Activated naive CD8-positive, alpha-beta T cell treated with anti-CD3 and anti-CD28 coated beads, Interleukin-2, amount 50 U/mL, for 16 hours (primary cell): ENCODE measurements around the gene DMRTB1.
"Not testable (repeated sequence)": the region's sequence is repeated elsewhere in the genome, so short reads cannot be mapped to it uniquely, and the experiment has no call there.

ENCODE experiments used
- DNase-seq: peaks from one replicate; pipeline ENCODE4 v3.0.0-alpha.2; 2020; ENCODE audit warnings: low read depth, low spot score

The DMRTB1 gene

DNA sequence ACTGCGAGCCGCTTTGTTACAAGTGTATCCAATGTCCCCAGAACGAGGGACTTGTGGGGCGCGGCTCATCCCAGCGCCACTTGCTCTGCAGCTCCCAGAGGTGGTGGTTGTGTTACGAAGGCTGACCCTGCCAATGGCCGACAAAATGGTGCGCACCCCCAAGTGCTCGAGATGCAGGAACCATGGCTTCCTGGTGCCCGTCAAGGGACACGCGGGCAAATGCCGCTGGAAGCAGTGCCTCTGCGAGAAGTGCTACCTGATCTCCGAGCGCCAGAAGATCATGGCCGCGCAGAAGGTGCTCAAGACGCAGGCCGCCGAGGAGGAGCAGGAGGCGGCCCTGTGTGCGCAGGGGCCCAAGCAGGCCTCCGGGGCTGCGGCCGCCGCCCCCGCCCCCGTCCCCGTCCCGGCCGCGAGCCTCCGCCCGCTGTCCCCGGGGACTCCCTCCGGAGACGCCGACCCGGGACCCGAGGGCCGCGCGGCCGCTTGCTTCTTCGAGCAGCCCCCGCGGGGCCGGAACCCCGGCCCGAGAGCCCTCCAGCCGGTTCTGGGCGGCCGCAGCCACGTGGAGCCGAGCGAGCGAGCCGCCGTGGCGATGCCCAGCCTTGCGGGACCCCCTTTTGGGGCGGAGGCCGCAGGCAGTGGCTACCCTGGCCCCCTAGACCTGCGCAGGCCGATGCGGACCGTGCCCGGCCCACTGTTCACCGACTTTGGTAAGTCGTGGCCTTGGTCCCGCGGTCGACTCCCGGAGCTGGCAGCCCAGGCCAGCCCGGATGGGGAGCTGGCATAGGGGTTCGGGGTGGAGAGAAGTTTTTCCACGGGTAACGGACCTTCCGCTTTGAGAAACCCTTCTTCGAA is at the start of gene DMRTB1:
Gene DMRTB1 (plus strand): TSS at position 79 of the 855 bp plus-strand sequence. CDS start 55 bp downstream, at position 134.
- no peak for DNase-seq

DNA sequence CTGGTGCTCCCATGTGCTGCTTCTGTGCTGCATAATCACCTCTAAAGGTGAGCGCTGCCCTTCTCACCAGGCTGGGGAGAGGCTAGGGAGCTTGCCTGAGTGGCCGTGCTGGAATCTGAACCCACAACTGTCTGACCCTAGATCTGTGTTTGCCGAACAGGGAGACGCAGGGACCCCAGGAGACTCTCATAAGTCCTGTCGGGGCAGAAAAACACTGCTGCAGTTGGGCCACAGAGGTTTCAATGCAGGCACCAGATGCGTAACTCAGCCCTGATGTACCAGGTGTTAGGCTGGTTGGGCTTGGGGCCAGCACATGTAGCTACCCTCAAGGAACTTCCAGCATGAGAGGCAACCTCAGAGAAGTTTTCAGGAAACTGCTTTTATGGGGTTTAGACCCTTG is 49.5 kb upstream of the DMRTB1 start:
- no peak for DNase-seq

DNA sequence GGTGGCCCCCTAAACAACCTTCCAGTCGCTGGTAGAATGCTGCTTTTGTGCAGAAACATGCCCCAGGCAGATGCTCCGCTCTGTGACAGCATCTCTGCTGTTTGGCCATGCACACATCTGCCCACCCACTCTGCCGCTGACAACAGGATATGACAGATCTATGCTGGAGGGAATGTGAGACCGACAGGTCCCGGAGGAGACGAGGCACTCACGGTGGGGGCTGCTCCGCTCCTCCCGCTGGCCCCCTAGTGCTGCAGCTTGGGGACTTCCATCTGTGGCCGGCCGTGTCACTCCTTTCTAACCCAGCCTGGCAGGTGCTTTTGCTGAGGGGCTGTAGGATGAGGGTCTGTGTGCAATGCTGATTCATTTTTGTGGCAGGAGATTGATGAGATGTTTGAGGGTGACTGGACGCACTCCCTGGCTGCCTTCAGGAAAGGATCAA is 49.1 kb upstream of the DMRTB1 start:
- no peak for DNase-seq

DNA sequence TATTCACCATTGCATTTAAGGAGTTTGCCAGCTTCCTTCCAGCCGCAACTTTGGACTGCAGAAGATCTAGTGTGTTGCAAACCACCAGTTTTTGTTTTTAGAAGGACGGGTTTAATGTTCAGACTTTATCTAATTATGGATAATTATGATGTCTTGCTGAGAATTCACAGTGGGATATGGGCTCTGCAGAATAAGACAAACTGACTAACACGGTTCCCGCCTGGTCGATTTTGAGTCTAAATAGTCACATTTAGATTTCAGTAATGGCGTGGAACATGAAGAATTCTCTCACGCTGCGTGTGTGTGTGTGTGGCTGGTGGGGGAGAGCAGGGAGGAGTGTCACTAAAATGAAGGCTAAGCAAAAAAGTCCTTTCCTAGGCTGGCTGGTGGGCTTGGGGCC is 48.5 kb upstream of the DMRTB1 start:
- no peak for DNase-seq

DNA sequence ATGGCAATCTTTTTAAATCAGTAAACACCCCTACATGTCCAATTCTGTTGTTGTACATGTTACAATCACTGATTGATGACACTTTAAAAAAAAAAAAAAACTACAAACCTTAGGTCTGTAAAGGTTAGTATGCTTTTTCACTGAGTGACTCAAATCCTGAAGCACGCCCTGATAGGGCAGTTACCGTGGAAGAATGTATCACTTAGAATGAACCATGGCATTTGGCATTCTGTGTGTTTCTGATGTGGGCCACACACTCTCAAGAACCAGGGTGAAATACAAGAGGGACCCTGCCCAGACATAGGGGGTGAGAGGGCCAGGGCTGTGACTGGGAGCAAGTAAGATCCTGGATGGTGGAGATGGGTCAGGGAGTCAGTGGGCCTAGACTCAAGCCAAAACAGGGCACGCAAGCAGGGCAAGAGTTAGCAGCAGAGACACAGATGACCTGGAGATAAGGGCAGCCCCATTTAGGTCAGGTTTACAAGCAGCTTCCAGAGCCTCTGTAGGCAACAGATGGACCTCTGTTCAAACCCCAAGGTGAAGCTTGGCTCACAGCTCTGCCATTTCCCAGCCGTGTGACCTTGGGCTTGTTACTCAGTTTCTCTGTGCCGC is 47.6 kb upstream of the DMRTB1 start:
- DNase-seq = no peak

DNA sequence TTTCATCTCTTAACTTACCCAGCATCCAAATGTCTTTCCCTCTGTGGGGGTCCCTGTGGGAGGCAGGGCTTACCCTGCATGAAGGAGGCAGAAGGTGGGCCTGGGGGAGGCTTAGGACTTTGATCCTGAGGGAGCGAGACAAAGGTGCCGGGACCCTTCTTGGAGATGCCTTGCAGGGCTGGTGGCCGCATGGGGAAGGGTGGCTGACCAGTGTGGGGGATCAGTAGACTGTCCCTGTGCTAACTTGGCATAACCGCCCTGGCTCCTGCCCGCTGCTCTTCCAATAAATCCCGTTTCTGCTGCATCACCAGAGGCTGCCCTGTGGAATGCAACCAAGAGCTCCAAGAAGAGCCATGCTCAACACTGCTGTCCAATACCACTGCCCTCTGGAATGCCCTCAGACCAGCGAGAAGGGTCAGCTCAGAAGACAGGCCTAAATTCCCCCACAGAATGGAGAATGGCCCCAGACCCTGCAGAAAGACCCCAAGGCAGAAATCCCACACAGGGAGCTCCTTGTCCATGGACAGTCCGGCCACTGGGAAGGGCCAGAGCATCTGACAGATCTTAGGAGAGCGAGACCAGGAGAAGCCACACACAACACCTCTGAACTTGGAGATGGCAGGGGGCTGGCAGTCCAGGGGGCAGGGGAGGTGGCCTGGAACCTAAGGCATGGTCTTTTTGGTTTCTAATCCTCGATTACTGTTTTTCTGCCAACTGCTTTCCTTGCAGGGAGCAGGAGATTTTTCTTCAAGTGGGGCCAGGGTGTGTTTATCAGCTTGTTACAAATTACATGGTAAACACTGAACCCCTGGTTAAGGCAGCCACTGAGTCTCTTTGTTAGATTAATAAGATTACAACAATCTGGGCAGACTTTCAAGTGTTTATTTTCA is 46.7 kb upstream of the DMRTB1 start:
- no peak for DNase-seq

DNA sequence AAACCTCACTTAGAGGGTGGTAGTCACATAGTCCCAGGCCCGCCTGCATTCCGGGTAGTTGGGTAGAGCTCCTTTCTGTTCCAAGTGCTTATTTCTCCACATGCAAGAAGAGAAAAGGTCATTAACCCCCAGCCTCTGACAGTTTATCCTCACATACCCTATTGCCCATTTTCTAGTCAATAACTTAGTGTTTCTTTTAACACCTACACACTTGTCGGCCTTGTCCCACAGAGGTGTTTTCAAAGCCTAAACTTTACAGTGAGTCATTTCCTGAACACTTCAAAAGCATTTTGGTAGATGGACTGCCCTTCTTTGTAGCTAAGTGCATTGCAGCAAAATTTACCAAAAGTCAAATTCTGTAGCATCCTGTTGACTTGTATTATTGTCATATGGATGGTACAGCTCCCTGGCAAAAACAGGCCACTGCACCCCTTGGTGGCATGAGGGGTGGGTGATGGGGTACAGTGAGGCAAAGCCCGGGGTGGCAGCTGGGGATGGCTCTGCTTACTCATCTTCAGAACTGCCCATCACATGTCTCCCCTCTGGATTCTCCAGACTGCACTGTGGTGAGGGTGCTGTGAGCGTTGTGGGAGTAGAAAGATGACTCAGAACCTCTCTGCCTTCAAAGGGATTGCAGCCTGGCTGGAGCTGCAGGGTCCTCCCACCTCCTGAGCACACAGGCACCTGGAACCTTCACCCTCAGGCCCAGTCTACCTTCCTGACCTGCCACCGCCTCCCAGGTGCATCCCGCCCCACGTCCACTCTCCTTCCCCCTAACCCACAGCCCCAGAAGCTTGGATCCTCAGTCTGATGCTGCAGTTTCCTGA is 45.8 kb upstream of the DMRTB1 start:
- no peak for DNase-seq

DNA sequence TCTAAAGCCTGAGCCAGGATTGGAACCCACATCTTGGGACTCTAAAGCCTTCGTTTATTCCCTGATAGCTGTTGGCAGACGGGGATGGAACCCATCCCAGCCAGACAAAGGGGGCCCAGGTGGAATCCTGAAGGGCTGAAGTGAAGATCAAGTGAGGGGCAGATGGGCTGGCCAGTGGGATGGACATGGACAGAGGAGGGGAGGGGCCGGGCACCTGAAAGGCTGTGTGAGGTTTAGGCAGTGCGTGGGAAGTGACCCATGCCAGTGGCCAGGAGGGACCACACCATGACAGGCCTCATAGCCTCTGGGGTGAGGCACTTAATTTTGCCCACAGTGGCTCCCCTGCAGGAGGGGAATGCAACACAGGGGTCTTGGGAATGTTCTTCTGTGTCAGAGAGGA is 44.6 kb upstream of the DMRTB1 start:
- DNase-seq = no peak

DNA sequence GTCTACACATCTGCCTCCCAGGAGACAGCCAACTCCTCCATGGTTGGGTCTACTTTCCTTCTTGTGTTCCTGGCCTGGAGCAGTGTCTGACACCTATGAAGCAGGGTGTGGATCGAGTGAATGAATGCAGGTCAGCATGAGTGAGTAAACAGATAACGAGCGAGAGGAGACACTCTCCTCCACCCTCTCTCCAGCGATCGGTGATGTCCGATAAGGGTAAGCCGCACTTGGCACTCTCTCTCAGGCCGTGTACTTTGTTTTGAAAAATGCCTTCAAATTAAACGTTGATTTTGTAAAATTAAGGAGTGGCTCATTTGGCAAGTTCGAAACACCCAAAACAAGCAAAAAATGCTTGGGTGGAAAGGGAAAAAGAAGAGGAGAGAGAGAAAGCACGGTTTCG is 43.8 kb upstream of the DMRTB1 start:
- no peak for DNase-seq

DNA sequence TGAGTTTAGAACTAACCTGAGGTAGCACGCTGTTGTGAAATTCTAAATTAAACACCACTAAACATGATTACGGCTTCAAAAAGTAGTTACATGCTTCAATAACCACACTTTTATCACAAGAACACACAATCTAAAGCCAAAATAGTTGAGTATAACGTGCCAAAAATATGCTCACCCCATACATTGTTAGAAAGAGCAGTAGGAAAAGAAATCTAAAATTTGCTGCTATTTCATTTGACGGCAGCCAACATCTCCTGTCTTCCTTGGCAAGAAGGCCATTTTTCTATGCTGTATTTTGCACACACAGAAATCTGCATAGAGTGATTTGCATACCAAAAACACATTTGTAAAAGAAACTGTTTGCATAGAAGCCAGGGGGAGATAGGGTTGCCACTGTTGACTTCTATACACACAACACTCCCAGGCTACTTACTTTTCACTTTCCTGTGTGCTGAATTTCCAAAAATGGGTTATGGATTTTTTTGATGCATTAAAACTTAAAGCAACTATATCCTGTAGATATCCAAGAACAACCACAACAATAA is 42.9 kb upstream of the DMRTB1 start:
- no peak for DNase-seq

DNA sequence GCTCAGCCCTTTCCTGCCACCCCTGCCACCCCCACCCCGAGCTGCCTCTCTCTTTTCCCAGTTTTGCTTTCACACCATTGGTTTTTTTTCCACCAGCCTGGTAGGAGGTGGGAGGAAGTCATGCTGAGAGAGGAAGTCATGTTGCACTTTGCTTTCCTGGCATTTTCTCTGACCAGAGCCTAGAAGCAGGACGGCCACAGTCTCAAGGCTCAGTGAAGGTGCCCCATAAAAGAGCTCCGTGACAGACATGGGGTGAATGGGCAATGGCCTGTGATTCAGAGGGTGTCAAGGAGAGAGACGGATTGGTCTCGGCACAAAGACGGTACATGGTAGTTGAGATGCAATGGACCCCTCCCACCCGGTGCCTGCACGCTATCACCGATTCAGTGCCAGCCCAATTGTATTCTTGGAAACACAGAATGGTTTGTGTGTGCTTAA is 42.1 kb upstream of the DMRTB1 start:
- DNase-seq = no peak

DNA sequence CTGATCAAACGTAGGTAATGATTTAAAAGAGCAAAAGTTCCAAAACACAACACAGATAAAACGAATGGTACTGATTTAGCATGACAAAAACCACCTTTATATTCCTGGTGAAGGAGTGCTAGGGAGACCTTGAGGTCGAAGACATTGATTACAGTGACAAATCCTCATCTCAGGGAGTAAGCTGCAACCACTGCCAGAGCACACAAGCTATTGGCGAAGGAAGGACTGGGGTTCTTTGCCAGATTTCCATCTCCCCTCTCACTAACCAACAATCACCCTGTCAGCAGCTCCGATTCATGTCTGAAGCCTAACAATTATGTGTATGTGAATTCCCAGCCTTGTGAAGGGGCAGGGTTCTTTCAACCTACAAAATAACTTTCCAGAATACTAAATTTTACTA is 40.2 kb upstream of the DMRTB1 start:
- no peak for DNase-seq

DNA sequence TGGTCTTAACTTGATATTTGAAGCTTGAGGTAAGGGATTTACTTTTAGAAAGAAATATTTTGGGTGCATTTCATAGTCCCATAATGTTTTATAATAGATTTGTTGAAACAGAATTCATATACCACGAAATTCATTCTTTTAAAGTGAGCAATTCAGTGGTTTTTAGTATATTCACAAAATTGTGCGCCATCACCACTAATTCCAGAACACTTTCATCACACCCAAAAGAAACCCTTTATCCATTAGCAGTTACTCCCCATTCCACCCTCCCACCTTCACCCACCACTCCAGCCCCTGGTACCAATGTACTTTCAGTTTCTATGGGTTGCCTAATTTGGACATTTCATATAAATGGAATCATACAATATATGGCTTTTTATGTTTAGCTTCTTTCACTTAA is 38.9 kb upstream of the DMRTB1 start:
- DNase-seq = no peak

DNA sequence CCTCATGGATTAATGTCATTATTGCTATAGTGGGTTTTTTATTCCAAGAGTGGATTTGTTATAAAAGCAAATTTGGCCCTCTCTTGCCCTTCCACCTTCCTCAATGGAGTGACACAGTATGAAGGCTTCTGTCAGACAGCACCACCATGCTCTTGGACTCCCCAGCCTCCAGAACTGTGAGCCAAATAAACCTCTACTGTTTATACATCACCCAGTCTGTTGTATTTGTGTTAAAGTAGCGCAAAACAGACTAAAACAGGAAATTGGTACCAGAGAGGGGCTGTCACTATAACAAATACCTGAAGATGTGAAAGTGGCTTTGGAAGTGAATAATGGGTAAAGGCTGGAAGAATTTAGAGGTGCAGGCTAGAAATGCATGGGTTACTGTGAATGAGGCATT is 38.0 kb upstream of the DMRTB1 start:
- no peak for DNase-seq

DNA sequence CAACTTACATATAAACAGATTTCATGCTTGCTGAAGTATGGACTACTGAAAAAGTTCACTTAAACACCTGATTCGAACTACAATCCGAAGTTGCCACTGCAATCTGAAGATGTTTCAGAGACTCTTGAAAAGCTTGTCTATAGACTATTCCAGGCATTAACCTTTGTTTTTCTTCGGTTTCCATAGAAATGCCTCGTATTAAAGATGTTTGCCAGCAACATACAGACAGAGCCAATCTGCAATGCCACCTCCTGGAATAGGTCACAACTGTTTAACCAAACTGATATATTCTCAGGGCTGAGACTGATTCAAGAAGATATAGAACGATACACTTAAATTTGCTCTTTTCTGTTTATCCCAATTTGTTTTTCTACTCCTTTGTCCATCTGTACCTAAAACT is 28.9 kb upstream of the DMRTB1 start:
- no peak for DNase-seq

DNA sequence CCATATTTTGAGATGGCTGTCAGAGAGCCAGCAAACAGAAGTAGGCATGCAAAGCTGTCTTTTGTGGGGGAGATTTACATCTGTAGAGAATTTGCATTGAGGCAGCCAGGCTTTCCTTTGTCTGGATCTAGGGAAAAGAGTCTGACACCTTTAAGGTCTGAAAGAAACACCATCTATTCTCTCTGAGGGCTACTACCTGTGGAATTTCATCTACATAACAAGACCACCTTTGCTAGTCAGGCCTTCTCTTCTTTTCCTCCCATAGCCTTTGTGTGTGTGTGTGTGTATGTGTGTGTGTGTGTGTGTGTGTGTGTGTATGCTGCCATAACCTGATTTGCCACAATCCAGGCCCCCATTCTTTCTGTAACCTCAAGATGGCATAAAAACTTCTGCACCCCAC is 28.4 kb upstream of the DMRTB1 start:
- DNase-seq = no peak

DNA sequence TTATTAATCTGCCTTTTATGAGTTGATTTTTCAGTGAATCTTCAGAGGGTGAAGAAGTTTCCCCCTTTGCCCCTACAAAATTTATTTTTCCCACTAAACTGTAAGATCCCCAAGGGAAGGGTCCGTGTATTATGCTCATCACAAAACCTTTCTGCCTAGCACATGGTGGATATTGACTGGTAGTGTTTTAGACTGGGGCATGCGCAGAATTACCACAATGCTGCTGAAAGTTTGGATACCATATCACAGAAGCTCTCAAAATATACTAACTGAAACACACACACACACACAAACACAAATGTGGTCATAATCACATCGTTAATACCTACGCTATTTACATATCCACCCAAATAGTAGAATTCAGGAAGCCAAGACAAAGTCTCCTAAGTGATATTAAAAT is 28.0 kb upstream of the DMRTB1 start:
- no peak for DNase-seq

DNA sequence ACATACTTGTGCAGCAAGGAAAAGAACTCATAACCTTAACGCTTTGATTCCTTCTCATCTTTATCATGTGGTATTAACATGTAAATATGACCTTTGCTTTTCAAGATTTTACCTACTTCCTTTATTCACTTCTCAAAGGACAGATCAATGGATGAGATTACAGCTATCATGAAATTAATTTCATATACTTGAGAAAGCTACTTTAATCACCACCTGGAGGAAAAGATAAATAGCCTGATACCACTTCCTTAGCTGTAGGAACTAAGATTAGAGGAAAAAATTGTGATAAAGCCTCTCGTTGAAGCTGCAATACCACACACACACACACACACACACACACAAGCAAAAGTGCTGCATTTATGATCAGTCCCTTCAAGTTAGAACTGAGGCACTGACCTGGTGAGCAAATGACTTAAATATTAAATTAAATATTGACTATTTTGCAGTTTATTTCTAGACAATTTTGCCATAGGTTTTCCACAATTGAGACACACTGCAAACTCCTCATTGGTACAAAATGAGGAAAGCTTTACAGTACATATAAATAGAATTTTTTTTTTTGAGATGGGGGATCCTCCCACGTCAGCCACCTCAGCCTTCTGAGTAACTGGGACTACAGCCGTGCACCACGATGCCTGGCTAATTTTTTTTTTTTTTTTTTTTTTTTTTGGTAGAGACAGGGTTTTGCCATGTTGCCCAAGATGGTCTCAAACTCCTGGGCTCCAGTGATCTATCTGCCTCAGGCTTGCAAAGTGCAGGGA is 27.2 kb upstream of the DMRTB1 start:
- DNase-seq = no peak

DNA sequence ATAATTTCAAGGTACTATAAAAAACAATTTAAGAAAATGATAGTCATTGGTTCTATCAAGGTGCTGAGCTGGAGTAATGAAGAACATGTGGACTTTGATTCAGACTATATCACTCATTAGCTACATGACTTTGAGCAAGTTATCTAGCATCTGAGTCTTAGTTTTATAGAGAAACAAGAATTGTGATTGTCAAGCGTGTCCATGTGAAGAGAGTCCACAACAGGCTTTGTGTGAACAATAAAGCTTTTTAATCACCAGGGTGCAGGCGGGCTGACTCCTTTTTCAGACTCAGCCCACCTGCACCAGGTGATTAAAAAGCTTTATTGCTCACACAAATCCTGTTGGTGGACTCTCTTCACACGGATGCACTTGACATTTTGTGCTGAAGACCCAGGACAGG is 26.6 kb upstream of the DMRTB1 start:
- DNase-seq = no peak

DNA sequence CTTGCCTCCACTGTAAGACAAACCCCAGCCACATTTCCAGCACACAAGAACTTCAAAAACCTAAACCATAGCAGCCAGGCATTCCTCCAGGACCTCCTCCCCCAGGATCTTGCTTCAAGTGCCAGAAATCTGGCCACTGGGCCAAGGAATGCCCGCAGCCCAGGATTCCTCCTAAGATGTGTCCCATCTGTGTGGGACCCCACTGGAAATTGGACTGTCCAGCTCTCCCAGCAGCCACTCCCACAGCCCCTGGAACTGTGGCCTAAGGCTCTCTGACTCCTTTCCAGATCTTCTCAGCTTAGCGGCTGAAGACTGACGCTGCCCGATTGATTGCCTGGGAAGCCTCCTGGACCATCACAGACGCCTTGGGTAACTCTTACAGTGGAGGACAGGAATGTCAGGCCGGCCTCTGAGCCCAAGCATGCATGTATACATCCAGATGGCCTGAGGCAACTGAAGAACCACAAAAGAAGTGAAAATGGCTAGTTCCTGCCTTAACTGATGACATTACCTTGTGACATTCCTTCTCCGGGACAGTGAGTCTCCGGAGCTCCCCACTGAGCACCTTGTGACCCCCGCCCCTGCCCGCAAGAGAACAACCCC is 24.7 kb upstream of the DMRTB1 start:
- DNase-seq = not testable (repeated sequence)
